SK-N-SH (cell line): ENCODE measurements around the gene MASP1. TPM values are rescaled to one million over a fixed set of nuclear protein-coding genes. Genes with fewer than 3 reads are reported as not detected.

Source experiments
- CTCF ChIA-PET: fragments of 300-600, 350-600 bp; formaldehyde crosslinking; extraction: SDS; loops from one replicate; lab custom pipeline; 2021; lab: Yijun Ruan, JAX
- POLR2A ChIA-PET: fragments of 350-600 bp; sonication (Branson Sonifier 250); formaldehyde crosslinking; extraction: SDS; loops from one replicate; lab custom pipeline; 2020; ENCODE audit warnings: antibody characterized with exemption, inconsistent platforms; lab: Yijun Ruan, JAX
- DNase-seq: peaks from one replicate; pipeline ENCODE4 v3.0.0; 2012
- H2AFZ ChIP-seq: fragments of 200-600 bp; sonication (generic); 2 replicates; pipeline ENCODE4 v1.8.1; 2016; ENCODE audit warnings: antibody characterized with exemption, mild to moderate bottlenecking, low read depth
- H3F3A ChIP-seq: fragments of 200-600 bp; sonication (generic); replicated peaks from 2 replicates; pipeline ENCODE3; 2016; ENCODE audit warnings: antibody characterized with exemption, mild to moderate bottlenecking; ENCODE audit not compliant: insufficient read depth
- H3K27ac ChIP-seq, 2 experiments: fragments of 200-500 bp in 1 of 2; fragments of 200-600 bp in 1 of 2; sonication (Bioruptor generic) in 1 of 2; sonication (generic), shearing (Covaris generic) in 1 of 2; 2 replicates each; pipeline versions ENCODE4 v1.5.1 to v1.6.1; 2014 to 2016; ENCODE audit warnings: low read depth in 2 of 2, inconsistent platforms in 1 of 2, low read length in 1 of 2, mild to moderate bottlenecking in 1 of 2, mixed read lengths in 1 of 2
- H3K27me3 ChIP-seq: fragments of 200-600 bp; sonication (generic), shearing (Covaris generic); 2 replicates; pipeline ENCODE4 v1.6.1; 2016; ENCODE audit warnings: mixed run types; ENCODE audit not compliant: insufficient read depth
- H3K36me3 ChIP-seq, 2 experiments: fragments of 200-500 bp in 1 of 2; fragments of 200-600 bp in 1 of 2; sonication (Bioruptor generic) in 1 of 2; sonication (generic) in 1 of 2; replicated peaks in 1 of 2; 2 replicates each; pipeline versions ENCODE3 to v1.5.1; 2014 to 2016; ENCODE audit warnings: low read length in 1 of 2, mild to moderate bottlenecking in 1 of 2; ENCODE audit not compliant: insufficient read depth in 2 of 2, control insufficient read depth in 1 of 2
- H3K4me1 ChIP-seq, 2 experiments: fragments of 200-500 bp in 1 of 2; fragments of 200-600 bp in 1 of 2; sonication (Bioruptor generic) in 1 of 2; sonication (generic), shearing (Covaris generic) in 1 of 2; 2 replicates each; pipeline versions ENCODE4 v1.5.1 to v1.6.1; 2014 to 2016; ENCODE audit warnings: low read depth in 1 of 2, low read length in 1 of 2, mixed run types in 1 of 2; ENCODE audit not compliant: insufficient read depth in 2 of 2, control insufficient read depth in 1 of 2
- H3K4me2 ChIP-seq: fragments of 200-600 bp; sonication (generic), shearing (Covaris generic); 2 replicates; pipeline ENCODE4 v1.6.1; 2017; ENCODE audit warnings: mixed run types
- H3K4me3 ChIP-seq, 2 experiments: fragments of 200-500 bp in 1 of 2; fragments of 200-600 bp in 1 of 2; sonication (Bioruptor generic) in 1 of 2; sonication (generic), shearing (Covaris generic) in 1 of 2; 2 replicates each; pipeline versions ENCODE4 v1.5.1 to v1.8.1; 2014 to 2016; ENCODE audit warnings: low read depth in 2 of 2, inconsistent platforms in 1 of 2, low read length in 1 of 2, mild to moderate bottlenecking in 1 of 2, mixed read lengths in 1 of 2, moderate library complexity in 1 of 2
- H3K79me2 ChIP-seq: fragments of 200-600 bp; sonication (generic); 2 replicates; pipeline ENCODE4 v1.8.1; 2017; ENCODE audit warnings: mild to moderate bottlenecking; ENCODE audit not compliant: insufficient read depth
- H3K9ac ChIP-seq: fragments of 200-600 bp; sonication (generic); 2 replicates; pipeline ENCODE4 v1.6.1; 2017; ENCODE audit warnings: mixed run types
- H3K9me2 ChIP-seq: fragments of 200-600 bp; sonication (generic); 2 replicates; pipeline ENCODE4 v1.6.1; 2017; ENCODE audit warnings: mixed run types
- H3K9me3 ChIP-seq: fragments of 200-600 bp; sonication (generic); 2 replicates; pipeline ENCODE4 v1.6.1; 2017; ENCODE audit warnings: mixed run types, mild to moderate bottlenecking, moderate library complexity
- H4K20me1 ChIP-seq: fragments of 200-600 bp; sonication (generic); 2 replicates; pipeline ENCODE4 v1.6.1; 2017; ENCODE audit warnings: mild to moderate bottlenecking, mixed run types; ENCODE audit not compliant: insufficient read depth
- CHD2 ChIP-seq: fragments of 150-350 bp; IDR thresholded peaks from 2 replicates; pipeline ENCODE4 v1.6.1; 2018; ENCODE audit warnings: low read length; ENCODE audit not compliant: partially characterized antibody
- CTCF ChIP-seq: fragments of 200-600 bp; sonication (generic); IDR thresholded peaks from 2 replicates; pipeline ENCODE4 v1.6.1; 2017; ENCODE audit warnings: antibody characterized with exemption, mild to moderate bottlenecking, moderate library complexity
- EZH2phosphoT487 ChIP-seq: fragments of 200-600 bp; sonication (generic); IDR thresholded peaks from 2 replicates; pipeline ENCODE4 v1.6.1; 2017; ENCODE audit warnings: low read depth, mixed run types, mild to moderate bottlenecking, antibody characterized with exemption, moderate library complexity, borderline replicate concordance
- FOSL2 ChIP-seq: IDR thresholded peaks from 2 replicates; pipeline ENCODE4 v1.4.0; 2012; ENCODE audit warnings: low read depth, mild to moderate bottlenecking, moderate library complexity, borderline replicate concordance
- FOXJ3 ChIP-seq: sonication (generic); formaldehyde crosslinking; IDR thresholded peaks from 2 replicates; pipeline ENCODE4 v1.5.1; 2020; ENCODE audit warnings: mild to moderate bottlenecking, missing genetic modification reagents
- GATA2 ChIP-seq: sonication (generic); formaldehyde crosslinking; IDR thresholded peaks from 2 replicates; pipeline ENCODE4 v1.5.0; 2020; ENCODE audit warnings: mild to moderate bottlenecking, missing genetic modification reagents
- JUND ChIP-seq: IDR thresholded peaks from 2 replicates; pipeline ENCODE4 v1.4.0; 2012
- MEF2A ChIP-seq: IDR thresholded peaks from 2 replicates; pipeline ENCODE4 v1.4.0; 2012; ENCODE audit warnings: low read depth, borderline replicate concordance
- MXI1 ChIP-seq: IDR thresholded peaks from 2 replicates; pipeline ENCODE4 v1.6.1; 2012; ENCODE audit warnings: mild to moderate bottlenecking, low read depth, low read length, improper control_type of control experiment
- NFIC ChIP-seq: IDR thresholded peaks from 2 replicates; pipeline ENCODE4 v1.4.0; 2012; ENCODE audit warnings: borderline replicate concordance
- RAD21 ChIP-seq: IDR thresholded peaks from 2 replicates; pipeline ENCODE4 v1.6.1; 2012; ENCODE audit warnings: mild to moderate bottlenecking, low read length
- RCOR1 ChIP-seq: fragments of 150-350 bp; IDR thresholded peaks from 2 replicates; pipeline ENCODE4 v1.6.1; 2017; ENCODE audit warnings: antibody characterized with exemption, low read length
- REST ChIP-seq: IDR thresholded peaks from 2 replicates; pipeline ENCODE4 v1.6.1; 2012; ENCODE audit warnings: mild to moderate bottlenecking, low read depth, low read length, moderate library complexity
- RFX5 ChIP-seq: IDR thresholded peaks from 2 replicates; pipeline ENCODE4 v1.6.1; 2012; ENCODE audit warnings: mild to moderate bottlenecking, improper control_type of control experiment, low read length
- TAF1 ChIP-seq: IDR thresholded peaks from 2 replicates; pipeline ENCODE4 v1.6.1; 2012; ENCODE audit warnings: low read depth, mild to moderate bottlenecking, low read length, moderate library complexity, borderline replicate concordance
- WGBS: methylation state at CpG from one replicate; pipeline ENCODE4 v1.1.6; 2017; ENCODE audit warnings: low lambda C conversion rate; 5-methylcytosine and 5-hydroxymethylcytosine counted together
- polyA plus RNA-seq, 3 experiments: library from polyadenylated mRNA; depleted of rRNA; stranded (reverse); fragments of >200 nt; gene quantifications; 2 replicates each; pipeline ENCODE4 v1.2.3, GENCODE V29; 2012
- TF ChIP-seq, protein P1 (sequence below): IDR thresholded peaks from 2 replicates; pipeline ENCODE4; 2012
- TF ChIP-seq, protein P2 (sequence below): IDR thresholded peaks from 2 replicates; pipeline ENCODE4 v1.4.0; 2012; ENCODE audit warnings: low read depth, borderline replicate concordance
- TF ChIP-seq, protein P3 (sequence below): fragments of 150-350 bp; IDR thresholded peaks from 2 replicates; pipeline ENCODE4 v1.6.1; 2017; ENCODE audit warnings: antibody characterized with exemption, low read length, low read depth, borderline replicate concordance
- TF ChIP-seq, protein P4 (sequence below): IDR thresholded peaks from 2 replicates; pipeline ENCODE4 v1.4.0; 2012; ENCODE audit warnings: low read depth

Gene MASP1
- polyA plus RNA-seq, 1 of the 3 experiments (the other 2 are of a cell fraction): not detected

DNA sequence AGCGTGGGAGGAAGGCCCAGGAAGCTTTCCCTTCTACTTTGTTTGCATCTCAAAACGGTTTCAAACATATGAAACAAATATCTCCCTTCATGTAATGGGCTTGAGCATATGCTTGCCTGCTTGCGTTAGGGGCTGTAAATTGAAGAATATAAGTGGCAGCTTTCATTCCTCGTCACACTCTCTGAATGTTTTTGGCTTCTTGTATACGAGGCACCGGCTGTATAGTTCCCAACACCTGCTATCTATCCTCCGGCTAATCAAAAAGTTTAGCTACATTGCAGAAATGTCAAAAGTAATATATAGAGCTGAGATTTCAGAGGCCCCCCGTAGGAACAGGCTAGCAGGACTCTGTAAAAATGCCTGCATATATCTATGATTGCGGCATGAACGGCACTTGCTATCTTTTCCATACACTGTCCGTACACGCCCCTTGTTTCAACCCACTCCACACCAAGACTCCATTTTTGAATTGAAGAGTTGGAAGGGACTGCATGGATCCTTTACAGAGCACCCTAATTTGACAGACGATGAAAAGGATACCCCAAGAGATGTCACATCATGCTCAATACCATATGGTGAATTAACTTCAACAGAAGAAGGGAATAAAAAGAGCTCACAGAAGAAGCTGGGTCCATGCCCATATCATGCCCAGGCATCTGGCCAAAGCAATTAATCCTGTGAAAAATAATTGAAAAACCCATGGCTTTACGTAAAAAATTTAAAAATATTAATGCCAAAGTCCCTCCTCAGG lies 2.5 kb downstream of the MASP1 start:
- Histone ChIP-seq H3K9ac (no peak overlapping the region), H3K9me2 (no peaks in the 10 kb centered on the region), H3K4me2 (no peak overlapping the region), H3F3A (no peaks in the 10 kb centered on the region), H3K36me3 (no peaks in the 10 kb centered on the region), H2AFZ (no peak overlapping the region), H3K4me1 (no peaks in the 10 kb centered on the region), H4K20me1 (no peaks in the 10 kb centered on the region), H3K4me3 (no peak overlapping the region), H3K9me3 (no peaks in the 10 kb centered on the region), H3K27me3 (peaks cover 21% of the 10 kb centered on the region; the same call in 1 of the 2 replicates), H3K79me2 (no peaks in the 10 kb centered on the region), H3K27ac (no peak overlapping the region)
- POLR2A ChIA-PET: no interaction called here
- WGBS: 27% methylated on average over 14 of the region's 14 CpGs
- CTCF ChIA-PET: interaction anchor here (1.2 to 1.3 kb wide), 2 partner anchors 31 to 391 kb away, joined by 4 read pairs; no protein-coding TSS in a partner anchor
- no peak for TF ChIP-seq FOXJ3
- no peak for TF ChIP-seq MXI1
- no peak for TF ChIP-seq CTCF
- TF ChIP-seq, protein P1, sequence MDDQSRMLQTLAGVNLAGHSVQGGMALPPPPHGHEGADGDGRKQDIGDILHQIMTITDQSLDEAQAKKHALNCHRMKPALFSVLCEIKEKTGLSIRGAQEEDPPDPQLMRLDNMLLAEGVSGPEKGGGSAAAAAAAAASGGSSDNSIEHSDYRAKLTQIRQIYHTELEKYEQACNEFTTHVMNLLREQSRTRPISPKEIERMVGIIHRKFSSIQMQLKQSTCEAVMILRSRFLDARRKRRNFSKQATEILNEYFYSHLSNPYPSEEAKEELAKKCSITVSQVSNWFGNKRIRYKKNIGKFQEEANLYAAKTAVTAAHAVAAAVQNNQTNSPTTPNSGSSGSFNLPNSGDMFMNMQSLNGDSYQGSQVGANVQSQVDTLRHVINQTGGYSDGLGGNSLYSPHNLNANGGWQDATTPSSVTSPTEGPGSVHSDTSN: no peak
- no peak for TF ChIP-seq RFX5
- TF ChIP-seq, protein P2, sequence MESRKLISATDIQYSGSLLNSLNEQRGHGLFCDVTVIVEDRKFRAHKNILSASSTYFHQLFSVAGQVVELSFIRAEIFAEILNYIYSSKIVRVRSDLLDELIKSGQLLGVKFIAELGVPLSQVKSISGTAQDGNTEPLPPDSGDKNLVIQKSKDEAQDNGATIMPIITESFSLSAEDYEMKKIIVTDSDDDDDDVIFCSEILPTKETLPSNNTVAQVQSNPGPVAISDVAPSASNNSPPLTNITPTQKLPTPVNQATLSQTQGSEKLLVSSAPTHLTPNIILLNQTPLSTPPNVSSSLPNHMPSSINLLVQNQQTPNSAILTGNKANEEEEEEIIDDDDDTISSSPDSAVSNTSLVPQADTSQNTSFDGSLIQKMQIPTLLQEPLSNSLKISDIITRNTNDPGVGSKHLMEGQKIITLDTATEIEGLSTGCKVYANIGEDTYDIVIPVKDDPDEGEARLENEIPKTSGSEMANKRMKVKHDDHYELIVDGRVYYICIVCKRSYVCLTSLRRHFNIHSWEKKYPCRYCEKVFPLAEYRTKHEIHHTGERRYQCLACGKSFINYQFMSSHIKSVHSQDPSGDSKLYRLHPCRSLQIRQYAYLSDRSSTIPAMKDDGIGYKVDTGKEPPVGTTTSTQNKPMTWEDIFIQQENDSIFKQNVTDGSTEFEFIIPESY: no peak
- no peak for TF ChIP-seq EZH2phosphoT487
- no peak for TF ChIP-seq RCOR1
- TF ChIP-seq MEF2A: no peak
- TF ChIP-seq NFIC: no peak
- TF ChIP-seq REST: no peak
- TF ChIP-seq GATA2 (CRISPR knock-in tag): no peak
- TF ChIP-seq, protein P3, sequence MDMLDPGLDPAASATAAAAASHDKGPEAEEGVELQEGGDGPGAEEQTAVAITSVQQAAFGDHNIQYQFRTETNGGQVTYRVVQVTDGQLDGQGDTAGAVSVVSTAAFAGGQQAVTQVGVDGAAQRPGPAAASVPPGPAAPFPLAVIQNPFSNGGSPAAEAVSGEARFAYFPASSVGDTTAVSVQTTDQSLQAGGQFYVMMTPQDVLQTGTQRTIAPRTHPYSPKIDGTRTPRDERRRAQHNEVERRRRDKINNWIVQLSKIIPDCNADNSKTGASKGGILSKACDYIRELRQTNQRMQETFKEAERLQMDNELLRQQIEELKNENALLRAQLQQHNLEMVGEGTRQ: no peak
- TF ChIP-seq FOSL2: no peak
- TF ChIP-seq, protein P4, sequence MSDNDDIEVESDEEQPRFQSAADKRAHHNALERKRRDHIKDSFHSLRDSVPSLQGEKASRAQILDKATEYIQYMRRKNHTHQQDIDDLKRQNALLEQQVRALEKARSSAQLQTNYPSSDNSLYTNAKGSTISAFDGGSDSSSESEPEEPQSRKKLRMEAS: no peak
- no peak for TF ChIP-seq JUND
- TF ChIP-seq RAD21: no peak
- TF ChIP-seq CHD2: no peak
- TF ChIP-seq TAF1: no peak
- DNase-seq: no peak
